Measurements from ENCODE around the gene GNAL. TPM values are rescaled to one million over a fixed set of nuclear protein-coding genes. Genes with fewer than 3 reads are reported as not detected.
"Not testable (repeated sequence)": the region's sequence is repeated elsewhere in the genome, so short reads cannot be mapped to it uniquely, and the experiment has no call there.

The GNAL gene
- total RNA-seq, 2 donors from 2014 or later: 2.7 to 4.4 TPM

DNA sequence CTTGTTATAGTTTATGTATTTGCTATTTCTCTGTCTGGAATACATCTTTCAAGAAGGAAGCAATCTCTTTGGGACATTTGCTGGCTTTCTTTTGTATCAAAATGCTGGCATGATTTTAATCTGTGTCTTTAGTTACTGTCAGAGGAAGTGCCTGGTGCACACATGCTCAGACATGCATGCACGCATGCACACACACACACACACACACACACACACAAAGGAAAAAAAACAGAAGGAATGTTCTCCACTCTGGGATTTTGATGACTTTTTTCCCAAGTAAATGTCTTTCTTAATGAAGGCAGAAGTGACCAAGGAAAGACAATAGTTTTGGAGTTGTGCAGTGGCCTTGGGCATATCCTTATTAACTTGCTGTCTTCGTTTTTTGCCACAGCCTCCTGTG lies 6.7 kb downstream of the GNAL start:
- Histone ChIP-seq H3K4me3 (no peak overlapping the region), H3K27me3 (no peaks in the 10 kb centered on the region), H3K9me3 (no peaks in the 10 kb centered on the region), H3K27ac (no peak overlapping the region), H3K4me1 (no peaks in the 10 kb centered on the region), H3K36me3 (no peaks in the 10 kb centered on the region)
- TF ChIP-seq, protein P1, sequence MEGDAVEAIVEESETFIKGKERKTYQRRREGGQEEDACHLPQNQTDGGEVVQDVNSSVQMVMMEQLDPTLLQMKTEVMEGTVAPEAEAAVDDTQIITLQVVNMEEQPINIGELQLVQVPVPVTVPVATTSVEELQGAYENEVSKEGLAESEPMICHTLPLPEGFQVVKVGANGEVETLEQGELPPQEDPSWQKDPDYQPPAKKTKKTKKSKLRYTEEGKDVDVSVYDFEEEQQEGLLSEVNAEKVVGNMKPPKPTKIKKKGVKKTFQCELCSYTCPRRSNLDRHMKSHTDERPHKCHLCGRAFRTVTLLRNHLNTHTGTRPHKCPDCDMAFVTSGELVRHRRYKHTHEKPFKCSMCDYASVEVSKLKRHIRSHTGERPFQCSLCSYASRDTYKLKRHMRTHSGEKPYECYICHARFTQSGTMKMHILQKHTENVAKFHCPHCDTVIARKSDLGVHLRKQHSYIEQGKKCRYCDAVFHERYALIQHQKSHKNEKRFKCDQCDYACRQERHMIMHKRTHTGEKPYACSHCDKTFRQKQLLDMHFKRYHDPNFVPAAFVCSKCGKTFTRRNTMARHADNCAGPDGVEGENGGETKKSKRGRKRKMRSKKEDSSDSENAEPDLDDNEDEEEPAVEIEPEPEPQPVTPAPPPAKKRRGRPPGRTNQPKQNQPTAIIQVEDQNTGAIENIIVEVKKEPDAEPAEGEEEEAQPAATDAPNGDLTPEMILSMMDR (IDR thresholded peaks at IDR 0.05): no peak
- DNase-seq (ENCODE audit: low spot score): no peak

DNA sequence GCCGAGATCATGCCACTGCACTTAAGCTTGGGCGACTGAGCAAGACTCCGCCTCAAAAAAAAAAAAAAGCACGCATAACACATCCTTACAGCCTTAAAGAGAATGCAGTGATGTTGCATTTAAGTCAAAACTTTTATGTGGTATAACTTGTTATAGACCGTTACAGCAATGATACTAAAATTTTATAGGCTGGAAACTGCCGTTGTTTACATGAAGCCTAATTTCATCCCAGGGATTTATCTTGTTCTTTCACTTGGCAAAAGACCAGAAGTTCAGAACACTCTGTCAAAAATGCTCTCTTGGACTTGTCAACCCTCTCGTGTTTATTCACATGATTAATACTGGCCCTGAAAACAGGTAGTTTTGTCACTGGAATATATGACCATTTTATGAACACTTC lies 7.4 kb downstream of the GNAL start:
- no peak overlapping the region for H3K4me3 ChIP-seq
- no peak for DNase-seq (ENCODE audit: low spot score)
- H3K27me3 ChIP-seq: no peaks in the 10 kb centered on the region
- H3K27ac ChIP-seq: no peak overlapping the region
- no peaks in the 10 kb centered on the region for H3K36me3 ChIP-seq
- TF ChIP-seq, protein P1 (IDR thresholded peaks at IDR 0.05): no peak
- H3K9me3 ChIP-seq: no peaks in the 10 kb centered on the region
- no peaks in the 10 kb centered on the region for H3K4me1 ChIP-seq

DNA sequence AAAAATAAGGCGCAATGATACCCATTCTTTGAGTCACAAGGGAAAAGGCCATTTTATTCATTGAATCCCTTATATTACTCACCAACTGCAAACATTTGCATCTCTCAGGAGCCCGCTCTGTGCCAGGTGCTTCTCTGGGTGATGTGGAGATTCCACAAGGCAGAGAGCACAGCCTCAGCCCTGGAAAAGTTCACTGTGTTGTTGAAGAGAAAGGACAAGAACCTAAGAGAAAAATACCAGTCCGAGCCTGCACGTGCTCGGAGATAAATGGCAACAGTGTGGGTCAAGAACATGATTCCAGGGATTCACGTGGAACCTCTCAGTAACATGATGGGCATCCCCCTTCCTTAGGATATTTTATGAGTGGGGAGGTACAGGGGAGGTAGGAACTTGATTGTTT lies 11.8 kb downstream of the GNAL start:
- no peak for DNase-seq (ENCODE audit: low spot score)
- TF ChIP-seq, protein P1 (IDR thresholded peaks at IDR 0.05): no peak

DNA sequence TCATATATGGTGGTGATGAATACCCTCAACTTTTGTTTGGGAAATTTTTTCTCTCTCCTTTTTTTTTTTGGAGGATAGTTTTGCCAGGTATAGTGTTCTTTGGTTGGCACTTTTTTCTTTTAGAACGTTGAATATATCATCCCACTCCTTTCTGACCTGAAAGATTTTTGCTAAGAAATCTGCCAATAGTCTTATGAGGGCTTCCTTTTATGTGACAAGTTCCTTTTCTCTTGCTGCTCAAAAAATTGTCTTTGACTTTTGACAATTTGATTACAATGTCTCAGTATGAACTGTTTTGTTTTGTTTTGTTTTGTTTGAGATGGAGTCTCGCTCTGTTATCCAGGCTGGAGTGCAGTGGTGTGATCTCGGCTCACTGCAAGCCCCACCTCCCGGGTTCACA lies 21.5 kb downstream of the GNAL start:
- DNase-seq (ENCODE audit: low spot score): no peak
- no peak overlapping the region for H3K4me3 ChIP-seq
- TF ChIP-seq, protein P1 (IDR thresholded peaks at IDR 0.05): no peak

More for the DNA sequence above, 11.8 kb downstream of the GNAL start:
- H3K4me3 ChIP-seq: no peak overlapping the region
- H3K4me1 ChIP-seq: no peaks in the 10 kb centered on the region
- H3K27ac ChIP-seq: no peak overlapping the region
- no peaks in the 10 kb centered on the region for H3K27me3 ChIP-seq
- no peaks in the 10 kb centered on the region for H3K36me3 ChIP-seq
- no peaks in the 10 kb centered on the region for H3K9me3 ChIP-seq

DNA sequence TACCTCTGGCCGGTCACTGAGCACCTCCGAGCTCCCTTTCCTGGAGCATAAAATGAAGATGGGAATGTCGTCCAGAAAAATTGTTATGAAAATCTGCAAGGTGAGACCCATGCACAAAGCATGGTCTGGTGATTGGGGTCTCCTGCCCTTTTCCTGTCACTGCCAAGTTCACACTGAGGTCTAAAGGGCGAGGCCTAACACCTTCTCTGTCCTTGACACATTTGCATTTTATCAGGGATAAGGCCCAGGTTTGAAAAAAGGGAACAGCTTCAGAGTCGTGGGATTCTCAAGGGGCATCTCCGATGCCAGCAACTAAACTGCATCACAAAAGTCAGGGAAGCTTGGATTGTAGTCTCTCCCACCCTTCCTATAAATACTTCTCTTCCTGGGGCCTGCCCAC lies 24.7 kb downstream of the GNAL start:
- DNase-seq (ENCODE audit: low spot score): no peak
- H3K27me3 ChIP-seq: no peaks in the 10 kb centered on the region
- H3K36me3 ChIP-seq: no peaks in the 10 kb centered on the region
- no peaks in the 10 kb centered on the region for H3K9me3 ChIP-seq
- TF ChIP-seq, protein P1 (IDR thresholded peaks at IDR 0.05): no peak
- no peaks in the 10 kb centered on the region for H3K4me1 ChIP-seq
- H3K4me3 ChIP-seq: no peak overlapping the region
- H3K27ac ChIP-seq: no peak overlapping the region

More for the DNA sequence above, 21.5 kb downstream of the GNAL start:
- no peaks in the 10 kb centered on the region for H3K36me3 ChIP-seq
- no peak overlapping the region for H3K27ac ChIP-seq
- no peaks in the 10 kb centered on the region for H3K9me3 ChIP-seq
- no peaks in the 10 kb centered on the region for H3K27me3 ChIP-seq
- H3K4me1 ChIP-seq: no peaks in the 10 kb centered on the region

DNA sequence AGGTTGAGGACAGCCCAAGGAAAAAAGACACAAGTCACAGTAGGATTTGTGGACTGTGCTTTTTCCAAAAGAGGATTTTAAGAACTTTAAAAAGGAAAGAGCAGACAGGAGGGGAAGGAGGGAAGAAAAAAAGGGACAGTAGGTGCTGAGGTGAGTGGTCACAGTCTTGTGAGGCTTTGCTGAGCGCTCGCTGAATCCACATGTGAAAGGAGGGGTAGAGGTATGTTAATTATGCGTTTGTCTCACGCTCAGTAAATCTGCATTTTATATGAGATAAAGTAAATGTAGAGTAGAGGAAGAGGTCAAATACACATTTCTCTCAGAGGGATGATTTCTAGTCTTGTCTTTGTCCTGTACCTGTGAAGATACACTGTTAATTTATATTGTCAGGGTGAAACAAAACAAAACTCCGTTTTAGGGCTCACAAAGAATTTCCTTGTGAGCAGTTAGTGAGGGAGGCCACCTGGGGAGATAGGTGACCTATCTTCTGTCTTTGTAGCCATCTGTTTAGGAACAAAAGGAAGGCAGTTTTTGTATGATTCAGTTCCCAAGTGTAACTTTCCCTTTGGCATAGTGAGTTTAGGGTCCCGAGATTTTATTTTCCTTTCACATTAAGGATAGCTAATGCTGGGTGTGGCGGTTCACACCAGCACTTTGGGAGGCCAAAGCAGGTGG lies 25.3 kb downstream of the GNAL start:
- no peak for DNase-seq (ENCODE audit: low spot score)
- Histone ChIP-seq H3K4me3 (no peak overlapping the region), H3K9me3 (no peaks in the 10 kb centered on the region), H3K36me3 (no peaks in the 10 kb centered on the region), H3K4me1 (no peaks in the 10 kb centered on the region), H3K27ac (no peak overlapping the region), H3K27me3 (no peaks in the 10 kb centered on the region)
- TF ChIP-seq, protein P1 (IDR thresholded peaks at IDR 0.05): no peak

DNA sequence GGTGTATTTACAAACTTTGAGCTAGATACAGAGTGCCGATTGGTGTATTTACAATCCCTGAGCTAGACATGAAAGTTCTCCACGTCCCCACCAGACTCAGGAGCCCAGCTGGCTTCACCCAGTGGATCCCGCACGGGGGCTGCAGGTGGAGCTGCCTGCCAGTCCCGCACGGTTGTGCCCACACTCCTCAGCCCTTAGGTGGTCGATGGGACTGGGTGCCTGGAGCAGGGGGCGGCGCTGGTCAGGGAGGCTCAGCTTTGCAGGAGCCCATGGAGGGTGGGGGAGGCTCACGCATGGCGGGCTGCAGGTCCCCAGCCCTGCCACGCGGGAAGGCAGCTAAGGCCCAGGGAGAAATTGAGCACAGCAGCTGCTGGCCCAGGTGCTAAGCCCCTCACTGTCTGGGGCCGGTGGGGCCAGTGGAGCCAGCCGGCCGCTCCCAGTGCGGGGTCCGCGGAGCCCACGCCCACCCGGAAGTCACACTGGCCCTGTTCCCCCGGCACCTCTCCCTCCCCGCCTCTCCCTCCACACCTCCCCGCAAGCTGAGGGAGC lies 27.8 kb downstream of the GNAL start:
- not testable (repeated sequence) for H3K9me3 ChIP-seq; H3K36me3 ChIP-seq; DNase-seq (ENCODE audit: low spot score); H3K27ac ChIP-seq; H3K4me1 ChIP-seq; H3K27me3 ChIP-seq; H3K4me3 ChIP-seq

Measured in right atrium auricular region (tissue), 2 donors.